Stimulated activated CD4-positive, alpha-beta T cell treated with anti-CD3 and anti-CD28 coated beads, Interleukin-4, amount 100 ng/mL, for 24 hours (primary cell): ENCODE data around the gene GLDN.

Experiments
- DNase-seq: peaks from one replicate; pipeline ENCODE4 v3.0.0-alpha.2; 2020

The GLDN gene

DNA sequence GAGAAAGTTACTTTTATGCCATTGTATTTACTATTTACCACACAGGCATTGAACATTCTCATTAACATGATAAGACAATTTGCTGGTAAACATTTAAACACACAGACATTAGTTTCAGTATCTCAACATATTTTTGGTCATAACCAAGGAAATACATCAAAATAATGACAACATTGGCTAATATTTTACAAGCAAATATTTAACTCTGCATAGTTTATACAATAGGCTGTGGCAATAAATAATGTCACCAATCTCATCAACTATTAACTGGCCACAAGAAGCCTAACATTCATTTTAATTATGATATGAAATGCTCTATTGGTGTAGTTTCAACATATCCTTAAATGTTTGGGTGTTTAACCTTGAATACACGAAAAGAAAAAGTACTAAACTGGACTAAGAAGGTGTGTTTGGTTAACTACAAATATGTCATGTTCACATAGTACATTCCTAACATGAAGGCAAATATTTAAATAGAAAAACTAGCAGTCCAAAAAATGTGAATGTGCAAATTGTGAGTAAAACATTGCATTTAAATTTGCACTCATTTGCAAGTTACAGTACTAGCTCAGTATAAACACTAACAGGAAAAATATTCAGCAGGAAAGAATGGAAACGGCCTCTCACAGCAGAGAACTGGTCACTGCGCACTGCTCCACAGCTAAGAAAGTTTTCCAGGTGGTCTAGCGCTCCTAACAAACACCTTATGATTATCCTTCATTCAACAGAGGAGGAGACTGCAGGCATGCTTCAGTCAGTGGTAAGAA, 106.6 kb downstream of the GLDN start:
- no peak for DNase-seq

DNA sequence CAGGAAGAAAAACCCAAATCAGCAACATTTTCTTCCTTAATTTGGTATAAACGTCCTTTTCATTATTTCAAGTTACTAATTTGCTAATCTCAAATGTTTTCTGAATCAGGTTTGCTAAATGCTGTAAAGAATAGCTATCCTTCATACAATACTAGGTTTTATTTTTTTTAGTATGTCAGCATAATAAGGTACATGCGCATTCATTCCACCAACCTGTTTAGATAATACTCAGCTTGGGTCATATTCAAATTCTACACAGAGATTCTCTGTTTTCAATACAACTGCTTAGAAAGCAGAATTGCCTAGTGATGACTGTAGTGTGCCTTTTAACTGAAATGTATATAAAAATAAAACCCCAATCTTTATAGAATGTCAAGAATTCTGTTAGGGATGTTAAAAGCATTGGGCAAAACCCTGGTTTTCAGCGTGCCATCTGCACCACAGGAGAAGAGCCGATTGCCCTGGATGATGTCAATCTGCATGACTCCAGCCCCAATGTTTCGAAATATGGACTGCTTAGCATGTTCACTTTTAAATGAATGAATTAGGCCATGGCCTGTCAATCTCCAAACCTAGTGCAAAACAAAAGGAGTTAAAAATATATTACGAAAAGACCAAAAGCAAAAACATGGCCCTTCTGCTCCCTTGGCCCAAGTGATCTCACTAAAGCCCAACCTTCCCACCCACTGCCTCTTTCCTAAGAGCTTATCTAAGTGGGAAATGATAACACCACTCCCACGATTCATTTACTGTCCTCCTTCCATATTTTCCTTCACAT, 107.4 kb downstream of the GLDN start:
- DNase-seq: no peak

- DNase-seq: no peak
Measured at GRCh38 chr15:51450001-51450400, 108.5 kb downstream of the GLDN start.
